GM19023 (cell line): ENCODE measurements around the gene NFIA.

Experiments
- ATAC-seq: cut with Tn5 transposase; IDR thresholded peaks from one replicate; pipeline ENCODE4 v1.9.1; 2021; ENCODE audit warnings: mild to moderate bottlenecking, moderate library complexity; ENCODE audit not compliant: unreplicated experiment

NFIA gene

GRCh38 chr1:61143821-61144424 lies 61.6 kb downstream of the NFIA start:
- no peak for ATAC-seq

GRCh38 chr1:61149010-61149860 lies 66.9 kb downstream of the NFIA start:
- no peak for ATAC-seq

- no peak for ATAC-seq
Measured at GRCh38 chr1:61151565-61151964, 69.2 kb downstream of the NFIA start.

GRCh38 chr1:61152066-61152465 lies 69.7 kb downstream of the NFIA start:
- no peak for ATAC-seq

GRCh38 chr1:61152469-61153105 lies 70.2 kb downstream of the NFIA start:
- no peak for ATAC-seq

- no peak for ATAC-seq
Measured at GRCh38 chr1:61156576-61157467, 74.5 kb downstream of the NFIA start.

- ATAC-seq: no peak
Measured at GRCh38 chr1:61157468-61157987, 75.2 kb downstream of the NFIA start.

- ATAC-seq: no peak
Measured at GRCh38 chr1:61158591-61158990, 76.2 kb downstream of the NFIA start.

GRCh38 chr1:61160526-61160925 lies 78.2 kb downstream of the NFIA start:
- no peak for ATAC-seq

GRCh38 chr1:61162520-61163258 lies 80.3 kb downstream of the NFIA start:
- ATAC-seq: no peak

- ATAC-seq: no peak
Measured at GRCh38 chr1:61163355-61163754, 81.0 kb downstream of the NFIA start.

- no peak for ATAC-seq
Measured at GRCh38 chr1:61165402-61165801, 83.0 kb downstream of the NFIA start.

GRCh38 chr1:61167309-61167708 lies 84.9 kb downstream of the NFIA start:
- no peak for ATAC-seq

- no peak for ATAC-seq
Measured at GRCh38 chr1:61169045-61169444, 86.7 kb downstream of the NFIA start.

GRCh38 chr1:61169634-61170033 lies 87.3 kb downstream of the NFIA start:
- ATAC-seq: no peak

- no peak for ATAC-seq
Measured at GRCh38 chr1:61170328-61171238, 88.2 kb downstream of the NFIA start.

GRCh38 chr1:61171346-61171745 lies 89.0 kb downstream of the NFIA start:
- no peak for ATAC-seq

- ATAC-seq: no peak
Measured at GRCh38 chr1:61171974-61172373, 89.6 kb downstream of the NFIA start.

- ATAC-seq: no peak
Measured at GRCh38 chr1:61173118-61173517, 90.8 kb downstream of the NFIA start.
